HEK293 (cell line): ENCODE measurements around the gene AFF3.

Experiments
- AEBP2 ChIP-seq: fragments of 450-650 bp; formaldehyde crosslinking; IDR thresholded peaks from 2 replicates; pipeline ENCODE4 v1.5.1; 2016; ENCODE audit warnings: missing biosample characterization, missing genetic modification characterization, borderline replicate concordance
- ATF2 ChIP-seq: fragments of 450-650 bp; formaldehyde crosslinking; IDR thresholded peaks from 2 replicates; pipeline ENCODE4 v1.5.1; 2016; ENCODE audit warnings: missing biosample characterization, missing genetic modification characterization, low read depth
- BCL6B ChIP-seq: fragments of 450-650 bp; formaldehyde crosslinking; IDR thresholded peaks from 2 replicates; pipeline ENCODE4 v1.5.1; 2017; ENCODE audit warnings: missing biosample characterization, missing genetic modification characterization
- ELK4 ChIP-seq: IDR thresholded peaks from 2 replicates; pipeline ENCODE4 v1.6.1; 2011; ENCODE audit warnings: mild to moderate bottlenecking, low read depth, low read length, borderline replicate concordance
- IKZF3 ChIP-seq: fragments of 450-650 bp; IDR thresholded peaks from 2 replicates; pipeline ENCODE4 v1.5.0; 2018; ENCODE audit warnings: missing biosample characterization, mild to moderate bottlenecking, missing genetic modification characterization, moderate library complexity
- KLF9 ChIP-seq: fragments of 450-650 bp; formaldehyde crosslinking; IDR thresholded peaks from 2 replicates; pipeline ENCODE4 v1.5.1; 2016; ENCODE audit warnings: missing biosample characterization, missing genetic modification characterization, low read depth
- MYNN ChIP-seq: fragments of 450-650 bp; formaldehyde crosslinking; IDR thresholded peaks from 2 replicates; pipeline ENCODE4 v1.5.1; 2016; ENCODE audit warnings: missing biosample characterization, missing genetic modification characterization, borderline replicate concordance
- PRDM2 ChIP-seq: fragments of 450-650 bp; formaldehyde crosslinking; IDR thresholded peaks from 2 replicates; pipeline ENCODE4 v1.5.1; 2016; ENCODE audit warnings: missing biosample characterization, missing genetic modification characterization, borderline replicate concordance
- ZBTB6 ChIP-seq: fragments of 450-650 bp; formaldehyde crosslinking; IDR thresholded peaks from 2 replicates; pipeline ENCODE4 v1.5.1; 2017; ENCODE audit warnings: missing biosample characterization, missing genetic modification characterization
- ZEB2 ChIP-seq: fragments of 450-650 bp; formaldehyde crosslinking; IDR thresholded peaks from 2 replicates; pipeline ENCODE4 v1.5.1; 2016; ENCODE audit warnings: missing biosample characterization, missing genetic modification characterization
- ZFP3 ChIP-seq: fragments of 450-650 bp; formaldehyde crosslinking; IDR thresholded peaks from 2 replicates; pipeline ENCODE4 v1.5.1; 2016; ENCODE audit warnings: low read depth, missing biosample characterization, missing genetic modification characterization
- ZIC2 ChIP-seq: fragments of 450-650 bp; formaldehyde crosslinking; IDR thresholded peaks from 2 replicates; pipeline ENCODE4 v1.5.1; 2016; ENCODE audit warnings: missing biosample characterization, missing genetic modification characterization
- ZNF169 ChIP-seq: fragments of 450-650 bp; formaldehyde crosslinking; IDR thresholded peaks from 2 replicates; pipeline ENCODE4 v1.5.1; 2016; ENCODE audit warnings: missing biosample characterization, missing genetic modification characterization
- ZNF174 ChIP-seq: fragments of 450-650 bp; formaldehyde crosslinking; IDR thresholded peaks from 2 replicates; pipeline ENCODE4 v1.5.0; 2017; ENCODE audit warnings: missing biosample characterization, mild to moderate bottlenecking, missing genetic modification characterization
- ZNF26 ChIP-seq: fragments of 450-650 bp; formaldehyde crosslinking; IDR thresholded peaks from 2 replicates; pipeline ENCODE4 v1.5.1; 2016; ENCODE audit warnings: missing biosample characterization, missing genetic modification characterization
- ZNF274 ChIP-seq, 2 experiments: fragments of 200-500 bp in 1 of 2; fragments of 450-650 bp in 1 of 2; sonication (Bioruptor generic) in 1 of 2; formaldehyde crosslinking in 1 of 2; IDR thresholded peaks; 2 replicates each; pipeline versions ENCODE4 v1.5.1 to v1.6.1; 2014 to 2016; ENCODE audit warnings: borderline replicate concordance in 1 of 2, inconsistent platforms in 1 of 2, low read length in 1 of 2, missing biosample characterization in 1 of 2, missing genetic modification characterization in 1 of 2
- ZNF311 ChIP-seq: fragments of 450-650 bp; formaldehyde crosslinking; IDR thresholded peaks from 2 replicates; pipeline ENCODE4 v1.5.1; 2017; ENCODE audit warnings: missing biosample characterization, missing genetic modification characterization, borderline replicate concordance
- ZNF324 ChIP-seq: fragments of 450-650 bp; formaldehyde crosslinking; IDR thresholded peaks from 2 replicates; pipeline ENCODE4 v1.5.1; 2016; ENCODE audit warnings: missing biosample characterization, missing genetic modification characterization
- ZNF423 ChIP-seq: fragments of 450-650 bp; formaldehyde crosslinking; IDR thresholded peaks from 2 replicates; pipeline ENCODE4 v1.5.1; 2016; ENCODE audit warnings: missing biosample characterization, missing genetic modification characterization
- ZNF48 ChIP-seq: fragments of 450-650 bp; formaldehyde crosslinking; IDR thresholded peaks from 2 replicates; pipeline ENCODE4 v1.5.1; 2016; ENCODE audit warnings: missing biosample characterization, missing genetic modification characterization
- ZNF501 ChIP-seq: fragments of 450-650 bp; formaldehyde crosslinking; IDR thresholded peaks from 2 replicates; pipeline ENCODE4 v1.5.1; 2016; ENCODE audit warnings: missing biosample characterization, missing genetic modification characterization
- ZNF585B ChIP-seq: fragments of 450-650 bp; formaldehyde crosslinking; IDR thresholded peaks from 2 replicates; pipeline ENCODE4 v1.5.1; 2016; ENCODE audit warnings: missing biosample characterization, missing genetic modification characterization
- ZNF624 ChIP-seq: fragments of 450-650 bp; formaldehyde crosslinking; IDR thresholded peaks from 2 replicates; pipeline ENCODE4 v1.5.1; 2017; ENCODE audit warnings: missing biosample characterization, missing genetic modification characterization
- ZNF658 ChIP-seq: fragments of 450-650 bp; formaldehyde crosslinking; IDR thresholded peaks from 2 replicates; pipeline ENCODE4; 2016; ENCODE audit warnings: missing biosample characterization, missing genetic modification characterization
- ZNF776 ChIP-seq: fragments of 450-650 bp; formaldehyde crosslinking; IDR thresholded peaks from 2 replicates; pipeline ENCODE4 v1.5.0; 2017; ENCODE audit warnings: missing biosample characterization, missing genetic modification characterization, borderline replicate concordance
- ZNF792 ChIP-seq: fragments of 450-650 bp; formaldehyde crosslinking; IDR thresholded peaks from 2 replicates; pipeline ENCODE4 v1.5.1; 2016; ENCODE audit warnings: missing biosample characterization, missing genetic modification characterization
- ZXDB ChIP-seq: fragments of 450-650 bp; formaldehyde crosslinking; IDR thresholded peaks from 2 replicates; pipeline ENCODE4 v1.5.1; 2016; ENCODE audit warnings: missing biosample characterization, missing genetic modification characterization

AFF3 gene

GRCh38 chr2:100004959-100005387 is 137.4 kb downstream of the AFF3 start (continued):
- TF ChIP-seq ATF2 (tag by site-specific recombination), result peak; percentile 71
- TF ChIP-seq ZNF501 (tag by site-specific recombination), result no peak
- TF ChIP-seq ZNF624 (tag by site-specific recombination), result no peak
- TF ChIP-seq ZNF26 (tag by site-specific recombination), result no peak
- TF ChIP-seq ZNF169 (tag by site-specific recombination), result no peak
- no peak for TF ChIP-seq MYNN (tag by site-specific recombination)
- no peak for TF ChIP-seq ZNF48
- TF ChIP-seq ZNF776 (tag by site-specific recombination), result no peak
- TF ChIP-seq ZNF792 (tag by site-specific recombination), result no peak
- TF ChIP-seq ZNF274 (IDR thresholded peaks at IDR 0.05; ENCODE audit: low read length), result no peak
- no peak for TF ChIP-seq ZNF274 (tag by site-specific recombination; IDR thresholded peaks at IDR 0.05; ENCODE audit: borderline replicate concordance)
- TF ChIP-seq ZNF658, result no peak
- TF ChIP-seq ZNF174 (tag by site-specific recombination), result no peak
- TF ChIP-seq BCL6B (tag by site-specific recombination), result peak; percentile 89
- TF ChIP-seq ZNF585B (tag by site-specific recombination), result no peak
- TF ChIP-seq ZFP3, result no peak
- no peak for TF ChIP-seq PRDM2
- TF ChIP-seq ZEB2 (tag by site-specific recombination), result peak; percentile 87
- no peak for TF ChIP-seq ELK4
- peak; percentile 55 for TF ChIP-seq ZIC2 (tag by site-specific recombination)
- no peak for TF ChIP-seq ZNF311 (tag by site-specific recombination)
- TF ChIP-seq AEBP2 (tag by site-specific recombination), result no peak
- TF ChIP-seq ZBTB6 (tag by site-specific recombination), result no peak
- peak; percentile 86 for TF ChIP-seq ZXDB (tag by site-specific recombination)
- TF ChIP-seq ZNF423 (tag by site-specific recombination), result no peak
- no peak for TF ChIP-seq KLF9
- TF ChIP-seq ZNF324 (tag by site-specific recombination), result no peak
- peak; percentile 94 for TF ChIP-seq IKZF3 (tag by site-specific recombination)
